PC-3 (cell line): ENCODE data around the gene FREY1. TPM values are rescaled to one million over a fixed set of nuclear protein-coding genes. Genes with fewer than 3 reads are reported as not detected.

Experiments
- ATAC-seq: fragments of 200-7000 bp; cut with Tn5 transposase; 2 replicates; pipeline ENCODE4 v1.9.1; 2020; ENCODE audit warnings: mild to moderate bottlenecking, moderate library complexity
- BruUV-seq: library from RNA; stranded (reverse); fragments of 400-500 nt; replicated peaks from 2 replicates; lab custom pipeline; 2021; lab: Mats Ljungman, UMichigan
- CTCF ChIA-PET: fragments of 300-600 bp; sonication (Branson Sonifier 250); formaldehyde crosslinking; loops from one replicate; lab custom pipeline; 2022; ENCODE audit warnings: antibody characterized with exemption; lab: Charles Lee
- POLR2A ChIA-PET: fragments of 300-600 bp; sonication (Branson Sonifier 250); formaldehyde crosslinking; loops from one replicate; lab custom pipeline; 2022; ENCODE audit warnings: antibody characterized with exemption; ENCODE audit not compliant: unreplicated experiment; lab: Charles Lee
- DNase-seq: peaks from one replicate; pipeline ENCODE4 v3.0.0-alpha.2; 2015
- H2AFZ ChIP-seq: fragments of 300-600 bp; sonication (generic); 2 replicates; pipeline ENCODE4 v1.6.0; 2016; ENCODE audit warnings: antibody characterized with exemption, low read length
- H3F3A ChIP-seq: fragments of 300-600 bp; sonication (generic); one replicate; pipeline ENCODE4 v1.6.0; 2017; ENCODE audit warnings: antibody characterized with exemption, low read length, control low read depth, mild to moderate bottlenecking; ENCODE audit not compliant: unreplicated experiment
- H3K27ac ChIP-seq: fragments of 300-600 bp; sonication (generic); 2 replicates; pipeline ENCODE4 v1.5.1; 2016; ENCODE audit warnings: mild to moderate bottlenecking, low read length
- H3K27me3 ChIP-seq: fragments of 300-600 bp; sonication (generic); 2 replicates; pipeline ENCODE4 v1.6.1; 2016; ENCODE audit warnings: low read length, mixed read lengths
- H3K36me3 ChIP-seq: fragments of 300-600 bp; sonication (generic); 2 replicates; pipeline ENCODE4 v1.6.1; 2016; ENCODE audit warnings: low read depth, mixed run types, low read length, mixed read lengths
- H3K4me1 ChIP-seq: fragments of 300-600 bp; sonication (generic); 2 replicates; pipeline ENCODE4 v1.5.1; 2016; ENCODE audit warnings: low read length; ENCODE audit not compliant: insufficient read depth
- H3K4me2 ChIP-seq: fragments of 300-600 bp; sonication (generic); 2 replicates; pipeline ENCODE4 v1.6.0; 2016; ENCODE audit warnings: low read length
- H3K4me3 ChIP-seq: fragments of 300-600 bp; sonication (generic); 2 replicates; pipeline ENCODE4 v1.5.1; 2016; ENCODE audit warnings: mild to moderate bottlenecking, low read length, mixed read lengths
- H3K79me2 ChIP-seq: fragments of 300-600 bp; sonication (generic); 2 replicates; pipeline ENCODE4 v1.6.1; 2017; ENCODE audit warnings: low read length, mixed read lengths
- H3K9ac ChIP-seq: fragments of 300-600 bp; sonication (generic); 2 replicates; pipeline ENCODE4 v1.6.0; 2016; ENCODE audit warnings: mild to moderate bottlenecking, low read length
- H3K9me2 ChIP-seq: fragments of 300-600 bp; sonication (generic); replicated peaks from 2 replicates; pipeline ENCODE4 v1.6.1; 2016; ENCODE audit warnings: mixed run types, low read length, mixed read lengths
- H3K9me3 ChIP-seq: fragments of 300-600 bp; sonication (generic); 2 replicates; pipeline ENCODE4 v1.6.1; 2016; ENCODE audit warnings: low read length, mixed read lengths
- H4K20me1 ChIP-seq: fragments of 300-600 bp; sonication (generic); 2 replicates; pipeline ENCODE4 v1.6.1; 2016; ENCODE audit warnings: low read length, mixed read lengths
- EZH2 ChIP-seq: fragments of 300-600 bp; sonication (generic); IDR thresholded peaks from one replicate; pipeline ENCODE4 v1.6.1; 2017; ENCODE audit warnings: antibody characterized with exemption, mild to moderate bottlenecking, low read length; ENCODE audit not compliant: unreplicated experiment
- EZH2phosphoT487 ChIP-seq: fragments of 300-600 bp; sonication (generic); IDR thresholded peaks from 2 replicates; pipeline ENCODE4 v1.6.1; 2018; ENCODE audit warnings: mild to moderate bottlenecking, antibody characterized with exemption, low read length, borderline replicate concordance
- intact Hi-C: fragments of 100-400 bp; cut with micrococcal nuclease; formaldehyde crosslinking; loops from 2 replicates; pipeline ENCODE4 v1.9.0; 2023
- total RNA-seq: library from RNA; depleted of rRNA; stranded (reverse); fragments of >200 nt; gene quantifications from 2 replicates; pipeline ENCODE4 v1.2.3, GENCODE V29; 2014
- TF ChIP-seq, protein P1 (sequence below): fragments of 300-600 bp; sonication (generic); conservative IDR thresholded peaks from 2 replicates; pipeline ENCODE4 v1.5.1; 2017; ENCODE audit warnings: antibody characterized with exemption, low read depth, mild to moderate bottlenecking, low read length

The FREY1 gene
- total RNA-seq, 1 experiment from 2014 or later, result 0.15 TPM

DNA sequence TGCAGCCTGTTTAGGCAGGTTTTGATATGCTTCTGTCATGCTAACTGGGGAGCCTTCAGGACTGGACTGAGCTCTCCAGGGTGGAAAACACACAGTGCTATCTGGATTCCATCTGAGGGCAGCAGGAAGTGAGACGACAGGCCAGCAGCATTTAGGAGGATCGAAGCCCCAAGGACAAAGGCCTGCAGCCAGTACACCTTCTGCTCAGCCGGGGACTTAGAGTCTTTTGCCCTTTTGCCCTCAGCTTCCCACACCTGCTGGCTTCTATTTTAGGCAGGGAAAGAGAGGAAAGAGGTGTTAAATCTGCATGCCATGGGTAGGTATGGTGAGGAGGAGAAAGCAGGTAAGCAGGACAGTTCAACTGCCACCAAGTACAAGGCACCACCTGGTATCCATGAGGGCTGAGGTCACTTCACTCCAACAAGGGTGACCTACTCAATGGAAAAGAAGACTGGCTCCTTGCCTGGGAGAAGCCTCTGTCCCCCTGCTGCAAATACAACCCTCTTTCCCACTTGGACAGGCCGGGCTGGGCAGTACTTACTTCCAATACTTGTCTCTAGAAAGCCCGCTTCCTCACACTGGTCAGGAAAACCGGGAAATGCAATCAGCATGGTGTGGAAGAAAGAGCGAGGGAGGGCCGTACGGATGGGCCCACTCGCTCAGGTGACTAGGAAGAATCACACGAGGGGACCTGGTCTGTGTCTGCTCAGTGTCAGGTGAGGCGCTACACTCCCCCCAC lies 27.7 kb upstream of the FREY1 start:
- no peaks in the 10 kb centered on the region for H3F3A ChIP-seq
- CTCF ChIA-PET, result no interaction called here
- H3K4me2 ChIP-seq, result no peak overlapping the region
- no peaks in the 10 kb centered on the region for H3K27me3 ChIP-seq
- H3K27ac ChIP-seq, result no peak overlapping the region
- H2AFZ ChIP-seq, result no peak overlapping the region
- POLR2A ChIA-PET, result no interaction called here
- no peaks in the 10 kb centered on the region for H4K20me1 ChIP-seq
- no TSS peak for BruUV-seq
- H3K9me3 ChIP-seq, result no peaks in the 10 kb centered on the region
- no peak overlapping the region for H3K4me3 ChIP-seq
- TF ChIP-seq, protein P1, sequence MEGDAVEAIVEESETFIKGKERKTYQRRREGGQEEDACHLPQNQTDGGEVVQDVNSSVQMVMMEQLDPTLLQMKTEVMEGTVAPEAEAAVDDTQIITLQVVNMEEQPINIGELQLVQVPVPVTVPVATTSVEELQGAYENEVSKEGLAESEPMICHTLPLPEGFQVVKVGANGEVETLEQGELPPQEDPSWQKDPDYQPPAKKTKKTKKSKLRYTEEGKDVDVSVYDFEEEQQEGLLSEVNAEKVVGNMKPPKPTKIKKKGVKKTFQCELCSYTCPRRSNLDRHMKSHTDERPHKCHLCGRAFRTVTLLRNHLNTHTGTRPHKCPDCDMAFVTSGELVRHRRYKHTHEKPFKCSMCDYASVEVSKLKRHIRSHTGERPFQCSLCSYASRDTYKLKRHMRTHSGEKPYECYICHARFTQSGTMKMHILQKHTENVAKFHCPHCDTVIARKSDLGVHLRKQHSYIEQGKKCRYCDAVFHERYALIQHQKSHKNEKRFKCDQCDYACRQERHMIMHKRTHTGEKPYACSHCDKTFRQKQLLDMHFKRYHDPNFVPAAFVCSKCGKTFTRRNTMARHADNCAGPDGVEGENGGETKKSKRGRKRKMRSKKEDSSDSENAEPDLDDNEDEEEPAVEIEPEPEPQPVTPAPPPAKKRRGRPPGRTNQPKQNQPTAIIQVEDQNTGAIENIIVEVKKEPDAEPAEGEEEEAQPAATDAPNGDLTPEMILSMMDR, result no peak
- no peak for TF ChIP-seq EZH2phosphoT487
- TF ChIP-seq EZH2, result no peak
- intact Hi-C loops, result no loop called here
- ATAC-seq (no peak), DNase-seq (no peak)
- H3K9me2 ChIP-seq, result no peaks in the 10 kb centered on the region
- H3K79me2 ChIP-seq, result no peaks in the 10 kb centered on the region
- H3K36me3 ChIP-seq, result no peaks in the 10 kb centered on the region
- H3K4me1 ChIP-seq, result peaks cover 6% of the 10 kb centered on the region; the same call in 1 of the 2 replicates
- no peak overlapping the region for H3K9ac ChIP-seq

DNA sequence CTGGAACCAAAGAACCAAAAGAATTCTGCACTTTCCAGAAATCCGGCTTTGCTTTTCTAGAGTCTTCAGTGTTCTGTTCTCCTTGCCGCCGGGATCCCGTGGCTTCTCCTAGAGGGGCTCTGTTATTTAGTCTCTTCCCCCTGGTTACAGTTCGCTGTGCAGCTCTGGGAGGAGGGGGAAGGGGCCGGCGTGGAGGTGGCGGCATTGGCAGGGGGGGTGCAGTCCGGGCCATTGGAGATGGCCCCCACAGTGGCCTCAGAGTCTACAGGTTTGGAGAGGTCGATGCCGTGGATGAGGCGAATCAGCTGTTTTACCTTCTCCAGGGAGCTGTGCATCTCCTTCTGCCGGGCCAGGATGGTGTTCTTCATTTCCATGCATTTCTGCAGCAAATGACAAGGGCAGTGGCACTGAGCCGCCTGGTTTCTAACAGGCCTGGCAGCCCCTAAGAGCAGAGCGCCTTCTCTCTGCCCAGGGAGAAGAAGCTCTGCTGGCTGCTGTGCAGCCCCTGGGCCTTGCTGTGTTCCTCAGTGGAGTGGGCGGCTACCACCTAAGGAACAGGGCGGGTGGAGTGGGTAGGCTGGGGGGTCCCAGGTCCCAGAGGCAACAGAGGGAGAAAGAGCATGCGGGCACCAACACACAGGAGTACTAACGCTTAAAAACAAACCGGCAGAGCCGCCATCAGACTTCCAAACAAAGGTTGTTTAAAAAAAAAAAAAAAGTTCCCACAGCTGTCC lies 26.9 kb upstream of the FREY1 start:
- no peaks in the 10 kb centered on the region for H3K9me2 ChIP-seq
- BruUV-seq, result no TSS peak
- no peak overlapping the region for H2AFZ ChIP-seq
- H3K36me3 ChIP-seq, result no peaks in the 10 kb centered on the region
- H3K79me2 ChIP-seq, result no peaks in the 10 kb centered on the region
- H3F3A ChIP-seq, result no peaks in the 10 kb centered on the region
- H3K27me3 ChIP-seq, result no peaks in the 10 kb centered on the region
- no peak overlapping the region for H3K9ac ChIP-seq
- DNase-seq, result no peak
- ATAC-seq, result no peak
- no peak overlapping the region for H3K4me3 ChIP-seq
- H4K20me1 ChIP-seq, result no peaks in the 10 kb centered on the region
- intact Hi-C loops, result no loop called here
- POLR2A ChIA-PET, result no interaction called here
- no peak overlapping the region for H3K27ac ChIP-seq
- no peak for TF ChIP-seq EZH2
- TF ChIP-seq EZH2phosphoT487, result no peak
- no peaks in the 10 kb centered on the region for H3K9me3 ChIP-seq
- CTCF ChIA-PET, result no interaction called here
- H3K4me1 ChIP-seq, result peaks cover 7% of the 10 kb centered on the region; the same call in 1 of the 2 replicates
- no peak overlapping the region for H3K4me2 ChIP-seq

GRCh38 chr11:45933131-45933831 lies 26.2 kb upstream of the FREY1 start:
- CTCF ChIA-PET, result no interaction called here
- H3K4me2 ChIP-seq, result no peak overlapping the region
- no peak overlapping the region for H3K4me3 ChIP-seq
- no peak overlapping the region for H3K27ac ChIP-seq
- POLR2A ChIA-PET, result no interaction called here
- intact Hi-C loops, result no loop called here
- H3K79me2 ChIP-seq, result no peaks in the 10 kb centered on the region
- no peaks in the 10 kb centered on the region for H3K27me3 ChIP-seq
- H3K4me1 ChIP-seq, result peaks cover 7% of the 10 kb centered on the region; the same call in 1 of the 2 replicates
- ATAC-seq (peak; percentile 37; the same call in 1 of the 2 replicates), DNase-seq (peak; percentile 21)
- TSS peak; percentile 38 for BruUV-seq
- no peak overlapping the region for H2AFZ ChIP-seq
- H4K20me1 ChIP-seq, result no peaks in the 10 kb centered on the region
- TF ChIP-seq, protein P1, result no peak
- TF ChIP-seq EZH2phosphoT487, result no peak
- no peak for TF ChIP-seq EZH2
- H3K9me3 ChIP-seq, result no peaks in the 10 kb centered on the region
- H3K36me3 ChIP-seq, result no peaks in the 10 kb centered on the region
- H3F3A ChIP-seq, result no peaks in the 10 kb centered on the region
- no peaks in the 10 kb centered on the region for H3K9me2 ChIP-seq
- no peak overlapping the region for H3K9ac ChIP-seq
